Thyroid gland (tissue), 4 donors: ENCODE data around the gene PAFAH2. TPM values are rescaled to one million over a fixed set of nuclear protein-coding genes. Genes with fewer than 3 reads are reported as not detected.

Experiments used
- DNase-seq, 2 donors: peaks; one replicate each; pipeline ENCODE4 v3.0.0-alpha.2; 2019
- H3K27ac ChIP-seq, 3 donors: fragments of 200-600 bp; sonication (generic); 1 replicate in 2 of 3; 2 replicates in 1 of 3; pipeline ENCODE4 v1.5.1; 2016 to 2019; ENCODE audit warnings: mild to moderate bottlenecking in 1 of 3, moderate library complexity in 1 of 3
- H3K27me3 ChIP-seq: fragments of 200-600 bp; sonication (generic); one replicate; pipeline ENCODE4 v1.5.1; 2019
- H3K36me3 ChIP-seq, 2 donors: fragments of 200-600 bp; sonication (generic); one replicate each; pipeline ENCODE4 v1.5.1; 2016 to 2019
- H3K4me1 ChIP-seq, 2 donors: fragments of 200-600 bp; sonication (generic); one replicate each; pipeline ENCODE4 v1.5.1; 2017 to 2019
- H3K4me3 ChIP-seq, 3 donors: fragments of 200-600 bp; sonication (generic); replicated peaks in 1 of 3; 1 replicate in 2 of 3; 2 replicates in 1 of 3; pipeline ENCODE4 v1.5.1; 2016; ENCODE audit warnings: mild to moderate bottlenecking in 1 of 3
- H3K9me3 ChIP-seq: fragments of 200-600 bp; sonication (generic); one replicate; pipeline ENCODE4 v1.5.1; 2017
- CTCF ChIP-seq, 6 experiments: fragments of 200-600 bp in 3 of 6; fragments of 450-650 bp in 3 of 6; sonication (generic) in 3 of 6; IDR thresholded peaks; one replicate each; pipeline ENCODE4 v1.5.1; 2016 to 2019; ENCODE audit warnings: antibody characterized with exemption in 6 of 6, mild to moderate bottlenecking in 2 of 6, inconsistent platforms in 1 of 6, moderate library complexity in 1 of 6
- POLR2A ChIP-seq, 2 donors: fragments of 450-650 bp; IDR thresholded peaks; one replicate each; pipeline ENCODE4 v1.6.1; 2017; ENCODE audit warnings: antibody characterized with exemption in 2 of 2, mild to moderate bottlenecking in 2 of 2, moderate library complexity in 1 of 2
- WGBS, 2 donors: methylation state at CpG; one replicate each; pipeline ENCODE4 v1.1.5; 2017; 5-methylcytosine and 5-hydroxymethylcytosine counted together
- intact Hi-C: fragments of 100-400 bp; cut with DNase I; formaldehyde crosslinking; loops from one replicate; pipeline ENCODE4 v1.15.1; 2023
- total RNA-seq, 4 donors: library from RNA; depleted of rRNA; stranded (reverse); fragments of >200 nt; gene quantifications; one replicate each; pipeline ENCODE4 v1.2.3, GENCODE V29; 2016

Gene PAFAH2
- 10 to 100 TPM; 22.5 to 35.4 (median 30.7) TPM for total RNA-seq

- DNase-seq, result peak; percentile 97 to 99
- 1 to 2% methylated on average over 43 to 47 of the region's 47 CpGs for WGBS, 2 donors
- TF ChIP-seq CTCF (IDR thresholded peaks at IDR 0.05) (peak; percentile 64 to 100 (median 97)), POLR2A (IDR thresholded peaks at IDR 0.05) (peak in 1 of 2 donors; percentile 65)
- no peaks in the 10 kb centered on the region for H3K9me3 ChIP-seq
- peak within 1 kb of the TSS; percentile 34 to 88 (median 83) for H3K27ac ChIP-seq
- peak within 1 kb of the TSS; percentile 1 to 70 (median 69) for H3K4me3 ChIP-seq
- H3K36me3 ChIP-seq, result no peaks in the 10 kb centered on the region
- intact Hi-C loops, result loop anchor here (5.0 kb wide), 1 partner anchor 91 kb away; the partner anchor contains the start of gene STMN1
- H3K4me1 ChIP-seq, result peaks cover 9 to 13% of the 10 kb centered on the region in 2 donors
- no peaks in the 10 kb centered on the region for H3K27me3 ChIP-seq
Observed at GRCh38 chr1:25997828-25998761, at the start of gene PAFAH2. PAFAH2 (minus strand) TSS chr1:25998063; CDS start chr1:25990816, 7,247 bp downstream.

GRCh38 chr1:26047278-26047874 lies 49.5 kb upstream of the PAFAH2 start:
- no peak overlapping the region for H3K4me3 ChIP-seq
- DNase-seq, result no peak
- WGBS, 2 donors, result 82 to 86% methylated on average over 7 of the region's 7 CpGs
- H3K4me1 ChIP-seq, result peaks cover 15 to 44% of the 10 kb centered on the region in 2 donors
- intact Hi-C loops, result no loop called here
- TF ChIP-seq CTCF (IDR thresholded peaks at IDR 0.05) (no peak), POLR2A (IDR thresholded peaks at IDR 0.05) (no peak)
- no peaks in the 10 kb centered on the region for H3K9me3 ChIP-seq
- H3K36me3 ChIP-seq, result peaks cover 0 to 6% of the 10 kb centered on the region in 2 donors
- no peaks in the 10 kb centered on the region for H3K27me3 ChIP-seq
- peak overlapping the region in 1 of 3 donors; percentile 22 for H3K27ac ChIP-seq

- intact Hi-C loops, result no loop called here
- DNase-seq, result peak; percentile 41 to 45
- peaks cover 15 to 44% of the 10 kb centered on the region in 2 donors for H3K4me1 ChIP-seq
- no peaks in the 10 kb centered on the region for H3K27me3 ChIP-seq
- H3K4me3 ChIP-seq, result peak overlapping the region; percentile 19 to 62 (median 23)
- no peaks in the 10 kb centered on the region for H3K9me3 ChIP-seq
- peaks cover 0 to 6% of the 10 kb centered on the region in 2 donors for H3K36me3 ChIP-seq
- TF ChIP-seq CTCF (IDR thresholded peaks at IDR 0.05) (no peak), POLR2A (IDR thresholded peaks at IDR 0.05) (peak in 1 of 2 donors; percentile 4)
- peak overlapping the region in 1 of 3 donors; percentile 77 for H3K27ac ChIP-seq
- WGBS, 2 donors, result 13 to 14% methylated on average over 3 to 4 of the region's 57 CpGs
Observed at GRCh38 chr1:26046246-26047095, 48.6 kb upstream of the PAFAH2 start.

- no peaks in the 10 kb centered on the region for H3K27me3 ChIP-seq
- TF ChIP-seq POLR2A (IDR thresholded peaks at IDR 0.05) (no peak), CTCF (IDR thresholded peaks at IDR 0.05) (no peak)
- peak within 1 kb of the TSS in 1 of 3 donors; percentile 77 for H3K27ac ChIP-seq
- peaks cover 0 to 6% of the 10 kb centered on the region in 2 donors for H3K36me3 ChIP-seq
- no peaks in the 10 kb centered on the region for H3K9me3 ChIP-seq
- intact Hi-C loops, result no loop called here
- 0% methylated on average over 1 to 3 of the region's 62 CpGs for WGBS, 2 donors
- peak; percentile 59 to 69 for DNase-seq
- peak within 1 kb of the TSS; percentile 19 to 62 (median 23) for H3K4me3 ChIP-seq
- H3K4me1 ChIP-seq, result peaks cover 15 to 44% of the 10 kb centered on the region in 2 donors
Observed at GRCh38 chr1:26045722-26046245, 47.9 kb upstream of the PAFAH2 start, which contains the start of gene SLC30A2. SLC30A2 (minus strand) TSS chr1:26046118; CDS start chr1:26045896, 222 bp downstream.
